Heart left ventricle (tissue), 16 donors: Measurements from ENCODE around the gene IRF2. TPM values are rescaled to one million over a fixed set of nuclear protein-coding genes. Genes with fewer than 3 reads are reported as not detected.

Experiments
- ATAC-seq, 4 donors: fragments of 200-7000 bp; cut with Tn5 transposase; one replicate each; pipeline ENCODE4 v1.9.1; 2020 to 2022; ENCODE audit warnings: moderate library complexity in 4 of 4, mild to moderate bottlenecking in 3 of 4, moderate number of reproducible peaks in 1 of 4
- DNase-seq, 5 donors: peaks; one replicate each; pipeline ENCODE4 v3.0.0-alpha.2; 2020
- H3K27ac ChIP-seq, 12 donors: fragments of 200-600 bp; sonication (generic) in 4 of 12; one replicate each; pipeline versions ENCODE4 v1.5.0 to v1.8.0; 2016 to 2022; ENCODE audit warnings: mild to moderate bottlenecking in 2 of 12
- H3K27me3 ChIP-seq, 9 donors: fragments of 200-600 bp; sonication (generic) in 2 of 9; one replicate each; pipeline versions ENCODE4 v1.5.1 to v1.8.0; 2016 to 2022; ENCODE audit warnings: mild to moderate bottlenecking in 3 of 9
- H3K36me3 ChIP-seq, 9 donors: fragments of 200-600 bp; sonication (generic) in 2 of 9; one replicate each; pipeline versions ENCODE4 v1.5.0 to v1.8.0; 2018 to 2022; ENCODE audit warnings: mild to moderate bottlenecking in 2 of 9
- H3K4me1 ChIP-seq, 12 donors: fragments of 200-600 bp; sonication (generic) in 4 of 12; one replicate each; pipeline versions ENCODE4 v1.5.0 to v1.8.0; 2016 to 2022; ENCODE audit warnings: mild to moderate bottlenecking in 3 of 12
- H3K4me3 ChIP-seq, 12 donors: fragments of 200-600 bp; sonication (generic) in 4 of 12; one replicate each; pipeline versions ENCODE4 v1.5.0 to v1.8.0; 2017 to 2022; ENCODE audit warnings: mild to moderate bottlenecking in 9 of 12, moderate library complexity in 4 of 12
- H3K9me3 ChIP-seq, 12 donors: fragments of 200-600 bp; sonication (generic) in 4 of 12; one replicate each; pipeline versions ENCODE4 v1.5.0 to v1.8.0; 2016 to 2022; ENCODE audit warnings: mild to moderate bottlenecking in 1 of 12
- CTCF ChIP-seq, 12 donors: fragments of 200-600 bp; sonication (generic) in 4 of 12; IDR thresholded peaks; one replicate each; pipeline versions ENCODE4 v1.5.0 to v1.8.0; 2018 to 2022; ENCODE audit warnings: antibody characterized with exemption in 12 of 12, mild to moderate bottlenecking in 5 of 12
- POLR2A ChIP-seq, 2 donors: fragments of 450-650 bp; IDR thresholded peaks; one replicate each; pipeline ENCODE4 v1.6.1; 2017; ENCODE audit warnings: antibody characterized with exemption in 2 of 2, mild to moderate bottlenecking in 2 of 2, moderate library complexity in 2 of 2
- WGBS, 4 donors: extraction: QIAGEN DNeasy Blood & Tissue Kit in 2 of 4; methylation state at CpG; one replicate each; pipeline versions ENCODE4 v1.1.5 to v1.1.7; 2013 to 2018; 5-methylcytosine and 5-hydroxymethylcytosine counted together
- intact Hi-C, 10 donors: fragments of 100-400 bp; cut with DNase I; formaldehyde crosslinking; loops; one replicate each; pipeline versions ENCODE4 v1.11.1 to v1.14.2; 2022
- polyA plus RNA-seq, 2 donors: library from polyadenylated mRNA; stranded (reverse); fragments of 200-250 nt; gene quantifications; one replicate each; pipeline ENCODE4 v1.2.3, GENCODE V29; 2013
- total RNA-seq, 9 donors: library from RNA; depleted of rRNA in 2 of 9; stranded (reverse); fragments of >200 nt in 2 of 9; fragmentation: NEBNext Ultra II Directional in 3 of 9; extraction: Animal tissue kit (Norgen Biotek cat#: 25700) in 3 of 9; gene quantifications; one replicate each; pipeline versions ENCODE4 v1.1.0 to v1.2.4, GENCODE V29; 2016 to 2023
- donor health status: ischemic (EF 13 %, LVEDD 7.1; RV severe dilation, severe dysfunction).
- donor health status: healthy with polysubstance abuse.
- donor health status: DM: no; HTN: yes; CAD: no.
- donor health status: DM: no; HTN: no; CAD: no.
- donor health status: ischemic (EF 25% LVEDD 6.9; RV normal size, moderate dysfunction).
- donor health status: ischemic (EF 25% LVEDD 5.7; RV mildly dilated, moderate dysfunction).
- donor health status: healthy.
- donor health status: DM: yes; HTN: yes; CAD: no.
- donor health status: ischemic (EF 35%, LVEDD 5.7; RV mildly dilated, moderate dysfunction).
- donor health status: nonischemic (EF 11% LVEDD 7.7; RV severe dilation, severe dysfunction).
- donor health status: DM: yes; HTN: yes; CAD: no.
- donor health status: PGD.
- donor health status: ischemic (EF 29% LVEDD 5.4; RV normal size, mild dysfunction).
- donor health status: nonischemic (EF 23%, LVEDD 6.1; RV moderate dilation, normal function).

Gene IRF2
- total and polyA plus RNA-seq, 11 donors: 11.5 to 47.2 (median 26.0) TPM

- no peak for TF ChIP-seq POLR2A (IDR thresholded peaks at IDR 0.05)
- no peaks in the 10 kb centered on the region for H3K36me3 ChIP-seq
- peak in 3 of 4 donors; percentile 12 to 46 (median 14) for ATAC-seq
- no peaks in the 10 kb centered on the region for H3K9me3 ChIP-seq
- intact Hi-C loops: no loop called here
- no peaks in the 10 kb centered on the region for H3K27me3 ChIP-seq
- WGBS, 4 donors: 41 to 59% (median 46%) methylated on average over 12 to 13 of the region's 13 CpGs
- DNase-seq: peak in 1 of 5 donors; percentile 38
- H3K4me3 ChIP-seq: peak overlapping the region in 3 of 12 donors; percentile 4 to 23 (median 15)
- peaks cover 0 to 97% (median 82%) of the 10 kb centered on the region in 12 donors for H3K4me1 ChIP-seq
- peak overlapping the region in 9 of 12 donors; percentile 13 to 57 (median 42) for H3K27ac ChIP-seq
These were observed 32.7 kb downstream of the IRF2 start for GRCh38 chr4:184441461-184442313.

- H3K4me3 ChIP-seq: peak overlapping the region in 4 of 12 donors; percentile 8 to 20 (median 16)
- WGBS, 4 donors: 88 to 95% (median 92%) methylated on average over 8 of the region's 8 CpGs
- intact Hi-C loops: no loop called here
- no peak for ATAC-seq
- no peaks in the 10 kb centered on the region for H3K36me3 ChIP-seq
- TF ChIP-seq POLR2A (IDR thresholded peaks at IDR 0.05): no peak
- no peak for TF ChIP-seq CTCF (IDR thresholded peaks at IDR 0.05)
- H3K27ac ChIP-seq: peak overlapping the region in 8 of 12 donors; percentile 1 to 65 (median 30)
- H3K9me3 ChIP-seq: no peaks in the 10 kb centered on the region
- DNase-seq: no peak
- H3K4me1 ChIP-seq: peaks cover 0 to 92% (median 79%) of the 10 kb centered on the region in 12 donors
- no peaks in the 10 kb centered on the region for H3K27me3 ChIP-seq
These were observed 33.6 kb downstream of the IRF2 start for GRCh38 chr4:184440595-184441358.

- Histone ChIP-seq H3K36me3 (peaks cover 0 to under 1% (median 0%) of the 10 kb centered on the region in 9 donors), H3K27me3 (no peaks in the 10 kb centered on the region), H3K27ac (peak overlapping the region in 8 of 12 donors; percentile 1 to 65 (median 30)), H3K4me1 (peaks cover 0 to 92% (median 76%) of the 10 kb centered on the region in 12 donors), H3K9me3 (no peaks in the 10 kb centered on the region), H3K4me3 (peak overlapping the region in 4 of 12 donors; percentile 8 to 20 (median 16))
- ATAC-seq (peak in 3 of 4 donors; percentile 48 to 57 (median 52)), DNase-seq (peak in 1 of 5 donors; percentile 37)
- no peak for TF ChIP-seq POLR2A (IDR thresholded peaks at IDR 0.05)
- no peak for TF ChIP-seq CTCF (IDR thresholded peaks at IDR 0.05)
- 51 to 65% (median 60%) methylated on average over 20 of the region's 20 CpGs for WGBS, 4 donors
- intact Hi-C loops: no loop called here
These were observed 34.3 kb downstream of the IRF2 start for GRCh38 chr4:184439856-184440594.

GRCh38 chr4:184439386-184439785 lies 35.0 kb downstream of the IRF2 start:
- WGBS, 4 donors: 78 to 86% (median 83%) methylated on average over 4 of the region's 4 CpGs
- H3K4me1 ChIP-seq: peaks cover 0 to 89% (median 75%) of the 10 kb centered on the region in 12 donors

More at GRCh38 chr4:184439386-184439785, 35.0 kb downstream of the IRF2 start:
- DNase-seq (no peak), ATAC-seq (no peak)
- intact Hi-C loops: no loop called here
- Histone ChIP-seq H3K4me3 (no peak overlapping the region), H3K36me3 (peaks cover 0 to 4% (median 0%) of the 10 kb centered on the region in 9 donors), H3K9me3 (no peaks in the 10 kb centered on the region), H3K27ac (peak overlapping the region in 1 of 12 donors; percentile 54), H3K27me3 (no peaks in the 10 kb centered on the region)
- TF ChIP-seq CTCF (IDR thresholded peaks at IDR 0.05): no peak
- TF ChIP-seq POLR2A (IDR thresholded peaks at IDR 0.05): no peak
